H54 (cell line): ENCODE results near the gene TMEM86B.

ENCODE experiments used
- DNase-seq: peaks from one replicate; pipeline ENCODE4 v3.0.0; 2011; ENCODE audit warnings: low spot score, mixed read lengths; ENCODE audit not compliant: insufficient read length
- FAIRE-seq: peaks from 3 replicates; lab custom pipeline; 2011; peaks lifted over from hg19 to GRCh38; lab: Jason Lieb, UNC
- POLR2A ChIP-seq: IDR thresholded peaks from 2 replicates; pipeline ENCODE4 v1.6.1; 2011; ENCODE audit warnings: low read depth, mild to moderate bottlenecking, low read length

TMEM86B gene

GRCh38 chr19:55241935-55242464, 13.4 kb upstream of the TMEM86B start:
- TF ChIP-seq POLR2A, result no peak
- FAIRE-seq (no peak), DNase-seq (no peak)

- FAIRE-seq (no peak), DNase-seq (no peak)
- TF ChIP-seq POLR2A, result no peak
Observed at GRCh38 chr19:55241143-55241934, 12.8 kb upstream of the TMEM86B start.

- no peak for FAIRE-seq
- no peak for TF ChIP-seq POLR2A
- no peak for DNase-seq
Observed at GRCh38 chr19:55240713-55241020, 12.1 kb upstream of the TMEM86B start.

- no peak for TF ChIP-seq POLR2A
- DNase-seq, result no peak
- no peak for FAIRE-seq
Observed at GRCh38 chr19:55239004-55239403, 10.4 kb upstream of the TMEM86B start.

GRCh38 chr19:55238030-55238429, 9.5 kb upstream of the TMEM86B start:
- no peak for TF ChIP-seq POLR2A
- DNase-seq (no peak), FAIRE-seq (no peak)

GRCh38 chr19:55232986-55233385, 4.4 kb upstream of the TMEM86B start:
- TF ChIP-seq POLR2A, result no peak
- DNase-seq (no peak), FAIRE-seq (no peak)

GRCh38 chr19:55232286-55232602, 3.7 kb upstream of the TMEM86B start:
- FAIRE-seq, result no peak

GRCh38 chr19:55231391-55232285, 3.1 kb upstream of the TMEM86B start:
- FAIRE-seq (no peak), DNase-seq (no peak)
- TF ChIP-seq POLR2A, result no peak

More at GRCh38 chr19:55232286-55232602, 3.7 kb upstream of the TMEM86B start:
- no peak for DNase-seq
- TF ChIP-seq POLR2A, result no peak

- no peak for DNase-seq
- no peak for FAIRE-seq
- no peak for TF ChIP-seq POLR2A
Observed at GRCh38 chr19:55230780-55231179, 2.2 kb upstream of the TMEM86B start.

GRCh38 chr19:55230329-55230728, 1.8 kb upstream of the TMEM86B start:
- FAIRE-seq (no peak), DNase-seq (no peak)
- no peak for TF ChIP-seq POLR2A

- DNase-seq (no peak), FAIRE-seq (no peak)
- no peak for TF ChIP-seq POLR2A
Observed at GRCh38 chr19:55229789-55230182, 1.2 kb upstream of the TMEM86B start.

- TF ChIP-seq POLR2A, result no peak
- no peak for FAIRE-seq
- DNase-seq, result no peak
Observed at GRCh38 chr19:55229145-55229788, 704 bp upstream of the TMEM86B start.

GRCh38 chr19:55228015-55228391, 560 bp downstream of the TMEM86B start:
- no peak for FAIRE-seq
- 0 out of 2 replicates have a peak, but pooled peaks have one; percentile 11 for TF ChIP-seq POLR2A

GRCh38 chr19:55227241-55228014, 1.1 kb downstream of the TMEM86B start:
- TF ChIP-seq POLR2A, result no peak
- FAIRE-seq, result no peak

More at GRCh38 chr19:55228015-55228391, 560 bp downstream of the TMEM86B start:
- DNase-seq, result no peak

More at GRCh38 chr19:55227241-55228014, 1.1 kb downstream of the TMEM86B start:
- DNase-seq, result no peak
